Measurements from ENCODE around the gene AGPAT1. TPM values are rescaled to one million over a fixed set of nuclear protein-coding genes. Genes with fewer than 3 reads are reported as not detected.

The AGPAT1 gene
- total RNA-seq, 1 donor from 2014 or later: 32.9 TPM

- Mint-ChIP-seq H3K27me3 (ENCODE audit: low read depth) (no peaks in the 10 kb centered on the region), H3K27ac (peak overlapping the region; percentile 7), H3K4me1 (ENCODE audit: low read depth) (peaks cover 3% of the 10 kb centered on the region), H3K36me3 (ENCODE audit: low read depth) (peaks cover 22% of the 10 kb centered on the region), H3K9me3 (no peaks in the 10 kb centered on the region), H3K4me3 (ENCODE audit: low read depth) (no peak overlapping the region)
- intact Hi-C loops (cut with micrococcal nuclease): no loop called here
- DNase-seq (ENCODE audit: low spot score): no peak
These were observed 8.1 kb downstream of the AGPAT1 start for GRCh38 chr6:32167761-32168262.

GRCh38 chr6:32167154-32167760, 8.6 kb downstream of the AGPAT1 start:
- no peak overlapping the region for H3K27ac Mint-ChIP-seq
- intact Hi-C loops (cut with micrococcal nuclease): no loop called here
- H3K36me3 Mint-ChIP-seq (ENCODE audit: low read depth): peaks cover 22% of the 10 kb centered on the region
- no peak for DNase-seq (ENCODE audit: low spot score)
- H3K27me3 Mint-ChIP-seq (ENCODE audit: low read depth): no peaks in the 10 kb centered on the region
- no peaks in the 10 kb centered on the region for H3K4me1 Mint-ChIP-seq (ENCODE audit: low read depth)
- no peaks in the 10 kb centered on the region for H3K9me3 Mint-ChIP-seq
- no peak overlapping the region for H3K4me3 Mint-ChIP-seq (ENCODE audit: low read depth)

- Mint-ChIP-seq H3K9me3 (no peaks in the 10 kb centered on the region), H3K36me3 (ENCODE audit: low read depth) (peaks cover 22% of the 10 kb centered on the region), H3K27me3 (ENCODE audit: low read depth) (no peaks in the 10 kb centered on the region), H3K4me3 (ENCODE audit: low read depth) (no peak overlapping the region), H3K27ac (no peak overlapping the region), H3K4me1 (ENCODE audit: low read depth) (no peaks in the 10 kb centered on the region)
- intact Hi-C loops (cut with micrococcal nuclease): no loop called here
- DNase-seq (ENCODE audit: low spot score): no peak
These were observed 9.3 kb downstream of the AGPAT1 start for GRCh38 chr6:32166411-32167061.

GRCh38 chr6:32164295-32164694, 11.6 kb downstream of the AGPAT1 start, which contains the start of gene EGFL8:
TSS of gene EGFL8 (plus strand) at chr6:32164595. CDS start at chr6:32166166, 1,571 bp downstream.
- no peak within 1 kb of the TSS for H3K27ac Mint-ChIP-seq
- no peaks in the 10 kb centered on the region for H3K27me3 Mint-ChIP-seq (ENCODE audit: low read depth)
- H3K4me3 Mint-ChIP-seq (ENCODE audit: low read depth): no peak within 1 kb of the TSS
- peaks cover 12% of the 10 kb centered on the region for H3K36me3 Mint-ChIP-seq (ENCODE audit: low read depth)
- H3K9me3 Mint-ChIP-seq: no peaks in the 10 kb centered on the region
- intact Hi-C loops (cut with micrococcal nuclease): no loop called here
- no peak for DNase-seq (ENCODE audit: low spot score)
- no peaks in the 10 kb centered on the region for H3K4me1 Mint-ChIP-seq (ENCODE audit: low read depth)

GRCh38 chr6:32163559-32164258, 12.2 kb downstream of the AGPAT1 start:
- intact Hi-C loops (cut with micrococcal nuclease): no loop called here
- peaks cover 9% of the 10 kb centered on the region for H3K36me3 Mint-ChIP-seq (ENCODE audit: low read depth)
- no peaks in the 10 kb centered on the region for H3K4me1 Mint-ChIP-seq (ENCODE audit: low read depth)
- no peak for DNase-seq (ENCODE audit: low spot score)
- no peak overlapping the region for H3K27ac Mint-ChIP-seq
- no peaks in the 10 kb centered on the region for H3K9me3 Mint-ChIP-seq
- H3K4me3 Mint-ChIP-seq (ENCODE audit: low read depth): no peak overlapping the region
- no peaks in the 10 kb centered on the region for H3K27me3 Mint-ChIP-seq (ENCODE audit: low read depth)

- H3K4me1 Mint-ChIP-seq (ENCODE audit: low read depth): peaks cover 9% of the 10 kb centered on the region
- peaks cover 15% of the 10 kb centered on the region for H3K36me3 Mint-ChIP-seq (ENCODE audit: low read depth)
- no peaks in the 10 kb centered on the region for H3K9me3 Mint-ChIP-seq
- no peak overlapping the region for H3K27ac Mint-ChIP-seq
- no peak overlapping the region for H3K4me3 Mint-ChIP-seq (ENCODE audit: low read depth)
- H3K27me3 Mint-ChIP-seq (ENCODE audit: low read depth): peaks cover 3% of the 10 kb centered on the region
- no peak for DNase-seq (ENCODE audit: low spot score)
- intact Hi-C loops (cut with micrococcal nuclease): no loop called here
These were observed 17.8 kb downstream of the AGPAT1 start for GRCh38 chr6:32158052-32158451.

- no peaks in the 10 kb centered on the region for H3K9me3 Mint-ChIP-seq
- intact Hi-C loops (cut with micrococcal nuclease): no loop called here
- H3K4me3 Mint-ChIP-seq (ENCODE audit: low read depth): no peak overlapping the region
- H3K27me3 Mint-ChIP-seq (ENCODE audit: low read depth): peaks cover 13% of the 10 kb centered on the region
- no peak for DNase-seq (ENCODE audit: low spot score)
- no peak overlapping the region for H3K27ac Mint-ChIP-seq
- H3K4me1 Mint-ChIP-seq (ENCODE audit: low read depth): peaks cover 12% of the 10 kb centered on the region
- peaks cover 15% of the 10 kb centered on the region for H3K36me3 Mint-ChIP-seq (ENCODE audit: low read depth)
These were observed 19.0 kb downstream of the AGPAT1 start for GRCh38 chr6:32156891-32157290.

- peak overlapping the region; percentile 91 for H3K4me3 Mint-ChIP-seq (ENCODE audit: low read depth)
- peaks cover 15% of the 10 kb centered on the region for H3K4me1 Mint-ChIP-seq (ENCODE audit: low read depth)
- H3K36me3 Mint-ChIP-seq (ENCODE audit: low read depth): peaks cover 15% of the 10 kb centered on the region
- H3K27ac Mint-ChIP-seq: peak overlapping the region; percentile 82
- no peaks in the 10 kb centered on the region for H3K9me3 Mint-ChIP-seq
- intact Hi-C loops (cut with micrococcal nuclease): loop anchor here (1.0 to 5.0 kb wide), 4 partner anchors 22 to 68 kb away; partner anchors contain the start of genes AGPAT1 and FKBPL
- peak; percentile 55 for DNase-seq (ENCODE audit: low spot score)
- peaks cover 28% of the 10 kb centered on the region for H3K27me3 Mint-ChIP-seq (ENCODE audit: low read depth)
These were observed 21.2 kb downstream of the AGPAT1 start for GRCh38 chr6:32154514-32155161.

GRCh38 chr6:32153564-32154513, 22.0 kb downstream of the AGPAT1 start, which contains the start of gene PPT2:
TSS of gene PPT2 (plus strand) at chr6:32154141. CDS start at chr6:32154595, 454 bp downstream.
- intact Hi-C loops (cut with micrococcal nuclease): loop anchor here (1.0 to 5.0 kb wide), 4 partner anchors 22 to 67 kb away; partner anchors contain the start of genes AGPAT1 and FKBPL
- H3K9me3 Mint-ChIP-seq: no peaks in the 10 kb centered on the region
- H3K4me3 Mint-ChIP-seq (ENCODE audit: low read depth): peak within 1 kb of the TSS; percentile 91
- peaks cover 15% of the 10 kb centered on the region for H3K36me3 Mint-ChIP-seq (ENCODE audit: low read depth)
- DNase-seq (ENCODE audit: low spot score): peak; percentile 55
- peaks cover 18% of the 10 kb centered on the region for H3K4me1 Mint-ChIP-seq (ENCODE audit: low read depth)
- H3K27ac Mint-ChIP-seq: peak within 1 kb of the TSS; percentile 82
- peaks cover 31% of the 10 kb centered on the region for H3K27me3 Mint-ChIP-seq (ENCODE audit: low read depth)

- peaks cover 23% of the 10 kb centered on the region for H3K4me1 Mint-ChIP-seq (ENCODE audit: low read depth)
- H3K27ac Mint-ChIP-seq: no peak overlapping the region
- H3K4me3 Mint-ChIP-seq (ENCODE audit: low read depth): peak overlapping the region; percentile 67
- H3K36me3 Mint-ChIP-seq (ENCODE audit: low read depth): peaks cover 7% of the 10 kb centered on the region
- DNase-seq (ENCODE audit: low spot score): no peak
- intact Hi-C loops (cut with micrococcal nuclease): loop anchor here (5.0 kb wide), 1 partner anchor 36 kb away; no protein-coding TSS in a partner anchor
- H3K27me3 Mint-ChIP-seq (ENCODE audit: low read depth): peaks cover 38% of the 10 kb centered on the region
- no peaks in the 10 kb centered on the region for H3K9me3 Mint-ChIP-seq
These were observed 22.9 kb downstream of the AGPAT1 start for GRCh38 chr6:32152769-32153563.

All from activated T-helper 2 cell treated with anti-CD3 and anti-CD28 coated beads, Interferon-gamma antibody, Interleukin-2, Interleukin-4, amounts not matched to agents 10 μg/mL and 5 μg/mL and 100 μg/mL, durations not matched to agents 14 hours and 24 hours and 36 hours (primary cell).